Astrocyte (in vitro differentiated cells and primary cell): ENCODE measurements around the gene RITA1. TPM values are rescaled to one million over a fixed set of nuclear protein-coding genes. Genes with fewer than 3 reads are reported as not detected.

Source experiments
- DNase-seq: peaks from one replicate; pipeline ENCODE4 v3.0.0-alpha.2; 2010; ENCODE audit warnings: low read depth
- FAIRE-seq: peaks from 2 replicates; lab custom pipeline; 2011; peaks lifted over from hg19 to GRCh38; lab: Jason Lieb, UNC
- H2AFZ ChIP-seq: 2 replicates; pipeline ENCODE4 v1.6.0; 2012; ENCODE audit warnings: low read depth, low read length, inconsistent platforms
- H3K27ac ChIP-seq: 2 replicates; pipeline ENCODE4 v1.5.1; 2011; ENCODE audit warnings: low read depth, low read length, inconsistent platforms
- H3K27me3 ChIP-seq: 2 replicates; pipeline ENCODE4 v1.6.0; 2011; ENCODE audit warnings: low read length, inconsistent platforms; ENCODE audit not compliant: insufficient read depth
- H3K36me3 ChIP-seq: 2 replicates; pipeline ENCODE4 v1.5.1; 2011; ENCODE audit warnings: low read length, inconsistent platforms; ENCODE audit not compliant: insufficient read depth
- H3K4me1 ChIP-seq: 2 replicates; pipeline ENCODE4 v1.5.1; 2011; ENCODE audit warnings: low read length, inconsistent platforms; ENCODE audit not compliant: insufficient read depth
- H3K4me2 ChIP-seq: 2 replicates; pipeline ENCODE4 v1.6.0; 2012; ENCODE audit warnings: low read length, inconsistent platforms
- H3K4me3 ChIP-seq: 2 replicates; pipeline ENCODE4 v1.5.1; 2011; ENCODE audit warnings: low read depth, mild to moderate bottlenecking, low read length, inconsistent platforms; ENCODE audit not compliant: insufficient read depth
- H3K79me2 ChIP-seq: 2 replicates; pipeline ENCODE4 v1.6.0; 2012; ENCODE audit warnings: mild to moderate bottlenecking, low read length, inconsistent platforms; ENCODE audit not compliant: insufficient read depth
- H3K9ac ChIP-seq: 2 replicates; pipeline ENCODE4 v1.6.0; 2012; ENCODE audit warnings: mild to moderate bottlenecking, low read length, inconsistent platforms
- H3K9me3 ChIP-seq: 2 replicates; pipeline ENCODE4 v1.5.1; 2012; ENCODE audit warnings: low read depth, mild to moderate bottlenecking, low read length, inconsistent platforms; ENCODE audit not compliant: insufficient read depth
- H4K20me1 ChIP-seq: 2 replicates; pipeline ENCODE4 v1.6.0; 2012; ENCODE audit warnings: low read length, inconsistent platforms; ENCODE audit not compliant: insufficient read depth
- H3K27ac Mint-ChIP-seq: one replicate; pipeline ENCODE4 v1.8.0; 2021; ENCODE audit warnings: mild to moderate bottlenecking, mixed read lengths; ENCODE audit not compliant: unreplicated experiment
- H3K27me3 Mint-ChIP-seq: one replicate; pipeline ENCODE4 v1.8.0; 2021; ENCODE audit warnings: low read depth, mixed read lengths; ENCODE audit not compliant: unreplicated experiment
- H3K36me3 Mint-ChIP-seq: one replicate; pipeline ENCODE4 v1.8.0; 2021; ENCODE audit warnings: low read depth, mixed read lengths; ENCODE audit not compliant: unreplicated experiment
- H3K4me1 Mint-ChIP-seq: one replicate; pipeline ENCODE4 v1.8.0; 2021; ENCODE audit warnings: low read depth, mixed read lengths; ENCODE audit not compliant: unreplicated experiment
- H3K4me3 Mint-ChIP-seq: one replicate; pipeline ENCODE4 v1.8.0; 2021; ENCODE audit warnings: mild to moderate bottlenecking, moderate library complexity, mixed read lengths; ENCODE audit not compliant: unreplicated experiment
- H3K9me3 Mint-ChIP-seq: one replicate; pipeline ENCODE4 v1.8.0; 2021; ENCODE audit warnings: mild to moderate bottlenecking, mixed read lengths; ENCODE audit not compliant: unreplicated experiment
- CTCF ChIP-seq: IDR thresholded peaks from 2 replicates; pipeline ENCODE4 v1.5.1; 2011; ENCODE audit warnings: low read depth, mild to moderate bottlenecking, inconsistent platforms, low read length, moderate library complexity; ENCODE audit not compliant: insufficient read depth
- EZH2 ChIP-seq: IDR thresholded peaks from 2 replicates; pipeline ENCODE4 v1.6.1; 2012; ENCODE audit warnings: mild to moderate bottlenecking, low read length, inconsistent platforms; ENCODE audit not compliant: insufficient read depth
- total RNA-seq: library from RNA; stranded (reverse); gene quantifications from 2 replicates; pipeline ENCODE4 v1.2.1, GENCODE V29; 2021

RITA1 gene
- total RNA-seq, 1 donor from 2014 or later: 23.5 TPM

- no peak overlapping the region for H3K4me3 Mint-ChIP-seq
These were observed 11.1 kb downstream of the RITA1 start for GRCh38 chr12:113196582-113196981.

GRCh38 chr12:113196990-113197389, 11.5 kb downstream of the RITA1 start:
- H3K27ac Mint-ChIP-seq: no peak overlapping the region
- H3K4me1 ChIP-seq: peaks cover 15% of the 10 kb centered on the region
- H3K9ac ChIP-seq: no peak overlapping the region
- H2AFZ ChIP-seq: no peak overlapping the region
- no peak overlapping the region for H3K4me2 ChIP-seq
- no peaks in the 10 kb centered on the region for H3K27me3 ChIP-seq
- TF ChIP-seq EZH2: no peak
- TF ChIP-seq CTCF: peak; percentile 59
- H3K4me1 Mint-ChIP-seq: peaks cover 29% of the 10 kb centered on the region
- no peak overlapping the region for H3K27ac ChIP-seq
- no peaks in the 10 kb centered on the region for H4K20me1 ChIP-seq
- H3K4me3 Mint-ChIP-seq: no peak overlapping the region
- peaks cover 2% of the 10 kb centered on the region for H3K36me3 Mint-ChIP-seq
- FAIRE-seq (no peak), DNase-seq (peak; percentile 55)
- H3K36me3 ChIP-seq: no peaks in the 10 kb centered on the region
- no peaks in the 10 kb centered on the region for H3K9me3 ChIP-seq
- H3K27me3 Mint-ChIP-seq: no peaks in the 10 kb centered on the region
- no peak overlapping the region for H3K4me3 ChIP-seq
- H3K9me3 Mint-ChIP-seq: no peaks in the 10 kb centered on the region
- H3K79me2 ChIP-seq: no peaks in the 10 kb centered on the region

More at GRCh38 chr12:113196582-113196981, 11.1 kb downstream of the RITA1 start:
- Histone ChIP-seq H3K9ac (no peak overlapping the region), H2AFZ (no peak overlapping the region), H4K20me1 (no peaks in the 10 kb centered on the region), H3K4me3 (no peak overlapping the region), H3K9me3 (no peaks in the 10 kb centered on the region), H3K79me2 (no peaks in the 10 kb centered on the region), H3K27me3 (no peaks in the 10 kb centered on the region), H3K36me3 (no peaks in the 10 kb centered on the region), H3K27ac (no peak overlapping the region), H3K4me1 (peaks cover 15% of the 10 kb centered on the region), H3K4me2 (no peak overlapping the region)
- DNase-seq (no peak), FAIRE-seq (no peak)
- H3K9me3 Mint-ChIP-seq: no peaks in the 10 kb centered on the region
- H3K4me1 Mint-ChIP-seq: peaks cover 29% of the 10 kb centered on the region
- no peak overlapping the region for H3K27ac Mint-ChIP-seq
- no peaks in the 10 kb centered on the region for H3K27me3 Mint-ChIP-seq
- TF ChIP-seq EZH2 (no peak), CTCF (no peak)
- peaks cover 2% of the 10 kb centered on the region for H3K36me3 Mint-ChIP-seq

- Histone ChIP-seq H3K36me3 (no peaks in the 10 kb centered on the region), H3K4me3 (no peak overlapping the region), H3K27me3 (no peaks in the 10 kb centered on the region), H3K27ac (no peak overlapping the region), H3K9ac (no peak overlapping the region), H3K9me3 (no peaks in the 10 kb centered on the region), H3K79me2 (no peaks in the 10 kb centered on the region), H3K4me1 (peaks cover 15% of the 10 kb centered on the region), H4K20me1 (no peaks in the 10 kb centered on the region), H2AFZ (no peak overlapping the region), H3K4me2 (no peak overlapping the region)
- TF ChIP-seq EZH2: no peak
- peaks cover 2% of the 10 kb centered on the region for H3K36me3 Mint-ChIP-seq
- H3K27me3 Mint-ChIP-seq: no peaks in the 10 kb centered on the region
- no peak overlapping the region for H3K27ac Mint-ChIP-seq
- peaks cover 25% of the 10 kb centered on the region for H3K4me1 Mint-ChIP-seq
- H3K4me3 Mint-ChIP-seq: no peak overlapping the region
- no peak for FAIRE-seq
- no peak for DNase-seq
- H3K9me3 Mint-ChIP-seq: no peaks in the 10 kb centered on the region
These were observed 12.1 kb downstream of the RITA1 start for GRCh38 chr12:113197518-113198077.
